Measurements from ENCODE around the gene EHBP1. TPM values are rescaled to one million over a fixed set of nuclear protein-coding genes. Genes with fewer than 3 reads are reported as not detected.

Gene EHBP1
- total RNA-seq, 4 donors from 2014 or later: 11.1 to 19.0 (median 15.4) TPM

DNA sequence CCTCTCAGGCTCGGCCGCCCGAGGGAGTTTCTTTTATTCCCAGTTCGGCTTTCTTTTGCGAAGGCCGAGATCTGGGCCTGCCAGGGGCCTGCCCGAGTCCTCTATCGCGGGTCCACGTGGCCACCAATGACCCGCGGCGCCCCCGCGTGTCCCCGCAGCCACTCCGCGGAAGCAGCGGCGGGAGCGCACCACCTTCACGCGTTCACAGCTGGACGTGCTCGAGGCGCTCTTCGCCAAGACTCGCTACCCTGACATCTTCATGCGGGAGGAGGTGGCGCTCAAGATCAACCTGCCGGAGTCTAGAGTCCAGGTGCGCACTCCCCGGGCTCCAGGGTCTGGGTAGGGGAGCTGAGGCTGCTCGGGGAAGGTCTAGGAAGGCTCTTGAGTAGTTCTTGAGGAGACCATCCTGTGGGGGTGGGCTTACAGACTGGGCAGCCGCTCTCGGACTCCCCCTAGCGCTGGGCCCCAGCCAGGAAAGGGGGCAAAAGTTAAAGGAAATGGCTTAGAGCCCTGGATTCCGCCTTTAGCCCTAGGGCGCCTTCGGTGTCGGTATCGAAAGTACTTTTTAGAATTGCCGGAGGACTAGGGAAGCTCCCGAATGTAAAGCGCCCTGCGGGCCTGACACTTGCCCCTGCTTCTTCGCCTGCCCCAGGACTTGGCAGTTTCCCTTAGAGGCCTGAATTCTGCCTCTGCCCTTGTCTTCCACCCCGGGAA, 348.5 kb downstream of the EHBP1 start:
- Histone ChIP-seq H3K9me3 (no peaks in the 10 kb centered on the region), H3K27me3 (peaks cover 96 to 100% (median 97%) of the 10 kb centered on the region in 3 donors), H3K4me1 (peaks cover 20 to 58% of the 10 kb centered on the region in 2 donors), H3K27ac (no peak overlapping the region), H3K36me3 (no peaks in the 10 kb centered on the region), H3K4me3 (peak overlapping the region in 3 of 4 donors; percentile 3 to 46 (median 14))
- TF ChIP-seq POLR2A (IDR thresholded peaks at IDR 0.05): no peak
- TF ChIP-seq, protein P1, sequence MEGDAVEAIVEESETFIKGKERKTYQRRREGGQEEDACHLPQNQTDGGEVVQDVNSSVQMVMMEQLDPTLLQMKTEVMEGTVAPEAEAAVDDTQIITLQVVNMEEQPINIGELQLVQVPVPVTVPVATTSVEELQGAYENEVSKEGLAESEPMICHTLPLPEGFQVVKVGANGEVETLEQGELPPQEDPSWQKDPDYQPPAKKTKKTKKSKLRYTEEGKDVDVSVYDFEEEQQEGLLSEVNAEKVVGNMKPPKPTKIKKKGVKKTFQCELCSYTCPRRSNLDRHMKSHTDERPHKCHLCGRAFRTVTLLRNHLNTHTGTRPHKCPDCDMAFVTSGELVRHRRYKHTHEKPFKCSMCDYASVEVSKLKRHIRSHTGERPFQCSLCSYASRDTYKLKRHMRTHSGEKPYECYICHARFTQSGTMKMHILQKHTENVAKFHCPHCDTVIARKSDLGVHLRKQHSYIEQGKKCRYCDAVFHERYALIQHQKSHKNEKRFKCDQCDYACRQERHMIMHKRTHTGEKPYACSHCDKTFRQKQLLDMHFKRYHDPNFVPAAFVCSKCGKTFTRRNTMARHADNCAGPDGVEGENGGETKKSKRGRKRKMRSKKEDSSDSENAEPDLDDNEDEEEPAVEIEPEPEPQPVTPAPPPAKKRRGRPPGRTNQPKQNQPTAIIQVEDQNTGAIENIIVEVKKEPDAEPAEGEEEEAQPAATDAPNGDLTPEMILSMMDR (IDR thresholded peaks at IDR 0.05 in 4 of 5, conservative IDR thresholded peaks at IDR 0.05 in 1 of 5): no peak
- intact Hi-C loops (cut with DNase I; ENCODE audit: low total_unique reads) (no loop called here), in situ Hi-C loops (cut with MboI; ENCODE audit: low sequenced_read_pairs in 4 of 4) (no loop called here)
- ATAC-seq: no peak
- DNase-seq: no peak

DNA sequence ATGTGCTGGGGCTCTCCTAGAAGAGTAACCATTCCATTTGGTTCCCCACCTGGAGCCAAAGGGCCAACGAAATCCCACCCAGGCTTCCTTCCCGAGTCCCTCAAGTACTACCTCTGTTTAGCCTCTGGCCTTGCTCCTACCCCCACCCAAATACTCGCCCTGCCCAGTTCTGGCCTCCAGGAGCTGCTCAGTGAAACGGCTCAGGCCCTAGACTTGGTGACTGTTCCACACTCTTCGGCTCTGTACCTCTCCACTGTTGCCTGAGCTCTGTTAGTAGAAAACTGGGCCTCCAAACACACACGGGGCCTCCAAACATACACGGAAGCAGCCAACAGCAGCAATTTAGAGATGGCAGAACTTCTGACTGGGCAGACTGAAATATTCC, 349.3 kb downstream of the EHBP1 start:
- TF ChIP-seq POLR2A (IDR thresholded peaks at IDR 0.05): no peak
- TF ChIP-seq, protein P1 (IDR thresholded peaks at IDR 0.05 in 4 of 5, conservative IDR thresholded peaks at IDR 0.05 in 1 of 5): no peak
- ATAC-seq: no peak
- Histone ChIP-seq H3K27ac (no peak overlapping the region), H3K4me3 (peak overlapping the region in 1 of 4 donors; percentile 46), H3K4me1 (peaks cover 26 to 55% of the 10 kb centered on the region in 2 donors), H3K36me3 (no peaks in the 10 kb centered on the region), H3K9me3 (no peaks in the 10 kb centered on the region), H3K27me3 (peaks cover 94 to 100% (median 97%) of the 10 kb centered on the region in 3 donors)
- in situ Hi-C loops (cut with MboI; ENCODE audit: low sequenced_read_pairs in 4 of 4) (no loop called here), intact Hi-C loops (cut with DNase I; ENCODE audit: low total_unique reads) (no loop called here)
- no peak for DNase-seq

DNA sequence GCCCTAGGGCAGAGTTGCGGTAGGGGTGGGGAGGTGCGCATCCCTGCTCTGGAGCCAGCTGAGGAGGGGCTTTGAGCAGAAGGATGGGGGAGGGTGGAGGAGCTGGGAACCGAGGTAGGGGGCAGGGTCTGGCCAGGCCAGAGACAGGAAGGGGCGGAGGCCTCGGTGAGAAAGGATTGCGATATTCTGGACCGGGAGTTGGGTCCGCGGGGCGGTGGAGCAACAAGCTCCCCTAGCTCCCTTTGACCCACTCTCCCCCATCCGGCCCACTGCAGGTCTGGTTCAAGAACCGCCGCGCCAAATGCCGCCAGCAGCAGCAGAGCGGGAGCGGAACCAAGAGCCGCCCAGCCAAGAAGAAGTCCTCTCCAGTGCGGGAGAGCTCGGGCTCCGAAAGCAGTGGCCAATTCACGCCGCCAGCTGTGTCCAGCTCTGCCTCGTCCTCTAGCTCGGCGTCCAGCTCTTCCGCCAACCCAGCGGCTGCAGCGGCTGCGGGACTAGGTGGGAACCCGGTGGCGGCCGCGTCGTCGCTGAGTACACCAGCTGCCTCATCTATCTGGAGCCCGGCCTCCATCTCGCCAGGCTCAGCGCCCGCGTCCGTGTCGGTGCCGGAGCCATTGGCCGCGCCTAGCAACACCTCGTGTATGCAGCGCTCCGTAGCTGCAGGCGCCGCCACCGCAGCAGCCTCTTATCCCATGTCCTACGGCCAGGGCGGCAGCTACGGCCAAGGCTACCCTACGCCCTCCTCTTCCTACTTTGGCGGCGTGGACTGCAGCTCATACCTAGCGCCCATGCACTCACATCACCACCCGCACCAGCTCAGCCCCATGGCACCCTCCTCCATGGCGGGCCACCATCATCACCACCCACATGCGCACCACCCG, 350.0 kb downstream of the EHBP1 start:
- H3K36me3 ChIP-seq: no peaks in the 10 kb centered on the region
- peaks cover 95 to 100% (median 98%) of the 10 kb centered on the region in 3 donors for H3K27me3 ChIP-seq
- in situ Hi-C loops (cut with MboI; ENCODE audit: low sequenced_read_pairs in 4 of 4): no loop called here
- TF ChIP-seq POLR2A (IDR thresholded peaks at IDR 0.05): no peak
- TF ChIP-seq, protein P1 (IDR thresholded peaks at IDR 0.05 in 4 of 5, conservative IDR thresholded peaks at IDR 0.05 in 1 of 5): no peak
- H3K4me3 ChIP-seq: peak overlapping the region in 3 of 4 donors; percentile 24 to 30 (median 25)
- no peak overlapping the region for H3K27ac ChIP-seq
- peaks cover 26 to 52% of the 10 kb centered on the region in 2 donors for H3K4me1 ChIP-seq
- intact Hi-C loops (cut with DNase I; ENCODE audit: low total_unique reads): no loop called here
- H3K9me3 ChIP-seq: no peaks in the 10 kb centered on the region
- no peak for ATAC-seq
- DNase-seq: no peak

DNA sequence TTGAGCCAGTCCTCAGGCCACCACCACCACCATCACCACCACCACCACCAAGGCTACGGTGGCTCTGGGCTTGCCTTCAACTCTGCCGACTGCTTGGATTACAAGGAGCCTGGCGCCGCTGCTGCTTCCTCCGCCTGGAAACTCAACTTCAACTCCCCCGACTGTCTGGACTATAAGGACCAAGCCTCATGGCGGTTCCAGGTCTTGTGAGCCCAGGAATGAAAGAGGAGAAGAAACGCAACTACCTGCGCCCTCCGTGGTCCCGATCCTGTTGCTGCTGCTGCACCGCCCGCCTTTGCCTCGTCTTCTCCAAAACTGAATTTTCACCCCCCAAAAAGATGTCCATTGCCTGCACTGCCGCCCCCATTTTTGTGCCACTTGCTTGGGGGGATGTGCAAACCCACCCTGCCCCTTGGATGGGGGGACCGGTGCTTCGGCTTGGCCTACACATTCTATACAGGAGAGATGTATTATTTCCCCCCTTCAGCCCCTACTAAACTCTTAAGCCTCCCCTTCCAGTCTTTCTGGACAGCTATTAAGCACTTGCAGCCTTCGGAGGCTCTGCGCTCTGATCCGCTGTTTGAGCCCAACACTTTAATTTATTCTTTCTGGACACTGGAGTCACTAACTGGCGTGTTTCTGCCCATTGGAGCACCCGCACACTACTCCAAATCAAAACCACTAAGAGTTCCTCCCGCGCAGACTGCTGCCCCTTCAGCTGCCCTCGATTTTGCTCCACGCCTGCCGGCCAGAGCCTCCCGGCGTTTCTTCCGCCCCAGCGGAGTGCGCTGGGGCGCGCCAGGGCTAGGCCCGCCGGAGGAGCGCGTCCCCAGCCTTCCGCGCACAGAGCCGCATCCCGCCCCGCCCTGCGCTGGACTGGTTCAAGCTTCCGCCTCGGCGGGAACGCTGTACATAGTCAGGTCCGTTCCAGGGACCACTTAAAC, 350.9 kb downstream of the EHBP1 start:
- TF ChIP-seq, protein P1 (IDR thresholded peaks at IDR 0.05 in 4 of 5, conservative IDR thresholded peaks at IDR 0.05 in 1 of 5): no peak
- TF ChIP-seq POLR2A (IDR thresholded peaks at IDR 0.05): no peak
- DNase-seq (no peak), ATAC-seq (no peak)
- in situ Hi-C loops (cut with MboI; ENCODE audit: low sequenced_read_pairs in 4 of 4) (no loop called here), intact Hi-C loops (cut with DNase I; ENCODE audit: low total_unique reads) (no loop called here)
- no peak overlapping the region for H3K27ac ChIP-seq
- peak overlapping the region in 2 of 4 donors; percentile 22 to 34 for H3K4me3 ChIP-seq
- peaks cover 26 to 45% of the 10 kb centered on the region in 2 donors for H3K4me1 ChIP-seq
- H3K36me3 ChIP-seq: no peaks in the 10 kb centered on the region
- peaks cover 97 to 100% (median 100%) of the 10 kb centered on the region in 3 donors for H3K27me3 ChIP-seq
- no peaks in the 10 kb centered on the region for H3K9me3 ChIP-seq

All from gastrocnemius medialis (tissue), 4 donors.